ENCODE results near the gene RTN4IP1.

The RTN4IP1 gene

GRCh38 chr6:106540907-106541306, 88.4 kb downstream of the RTN4IP1 start:
- DNase-seq: no peak

DNA sequence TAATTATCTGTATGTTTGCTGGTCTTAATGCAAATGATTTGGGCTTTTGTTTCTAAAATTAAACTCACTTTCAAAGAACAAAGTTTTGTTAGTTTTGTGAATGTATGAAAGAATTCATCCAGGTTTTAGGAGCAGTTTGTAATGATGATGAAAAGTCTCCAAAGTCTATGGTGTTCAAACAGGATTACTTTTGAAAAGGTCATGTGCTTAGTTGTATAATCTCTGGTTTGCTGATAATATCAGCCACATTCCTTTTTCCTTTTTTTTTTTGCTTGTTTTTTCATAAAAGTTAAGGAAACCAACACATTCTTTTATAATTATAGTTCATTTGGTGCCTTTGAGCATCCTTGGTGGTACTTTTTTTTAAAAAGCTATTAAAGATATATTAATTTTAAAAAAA, 88.9 kb downstream of the RTN4IP1 start:
- DNase-seq: no peak

- DNase-seq: no peak
These were observed 89.4 kb downstream of the RTN4IP1 start for GRCh38 chr6:106539936-106540335.

GRCh38 chr6:106538145-106538544, 91.2 kb downstream of the RTN4IP1 start:
- no peak for DNase-seq

DNA sequence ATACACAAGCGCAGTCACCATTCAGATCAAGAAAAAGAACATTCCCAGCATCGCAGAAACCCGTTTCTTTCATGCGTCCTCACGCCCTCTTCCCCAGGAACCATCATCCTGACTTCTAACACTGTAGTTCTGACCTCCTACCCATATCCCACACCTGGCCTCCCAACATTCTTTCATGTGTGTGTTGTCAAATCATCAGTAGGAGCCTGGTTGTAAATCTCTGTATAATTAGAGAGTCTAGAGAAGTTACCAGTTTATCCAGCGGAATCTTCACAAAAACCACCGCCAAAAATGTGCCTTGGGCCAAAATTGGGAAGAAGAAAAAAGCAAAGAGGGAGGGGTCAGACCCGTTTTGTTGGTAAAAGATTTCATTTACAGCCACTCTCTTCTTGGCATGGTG, 91.6 kb downstream of the RTN4IP1 start:
- DNase-seq: no peak

GRCh38 chr6:106536851-106537250, 92.4 kb downstream of the RTN4IP1 start:
- DNase-seq: no peak

DNA sequence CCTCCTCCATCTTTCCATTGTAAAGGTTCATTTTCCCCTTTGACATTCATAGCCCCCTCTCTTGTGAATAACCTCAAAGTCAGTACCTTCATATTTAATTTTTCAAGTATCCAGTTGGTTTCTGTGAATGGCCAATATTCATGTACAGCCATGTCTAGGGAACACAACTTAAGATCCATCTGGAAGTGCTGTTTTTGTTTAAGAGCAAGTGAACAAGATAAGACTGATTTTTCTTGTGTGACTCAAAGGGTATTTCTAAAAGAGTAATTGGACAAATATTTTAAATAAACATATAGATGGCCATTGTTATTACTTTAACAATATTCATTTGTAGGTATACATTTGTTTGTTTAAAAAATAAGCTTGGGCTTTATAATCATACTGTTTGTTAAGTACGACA, 92.9 kb downstream of the RTN4IP1 start:
- DNase-seq: no peak

DNA sequence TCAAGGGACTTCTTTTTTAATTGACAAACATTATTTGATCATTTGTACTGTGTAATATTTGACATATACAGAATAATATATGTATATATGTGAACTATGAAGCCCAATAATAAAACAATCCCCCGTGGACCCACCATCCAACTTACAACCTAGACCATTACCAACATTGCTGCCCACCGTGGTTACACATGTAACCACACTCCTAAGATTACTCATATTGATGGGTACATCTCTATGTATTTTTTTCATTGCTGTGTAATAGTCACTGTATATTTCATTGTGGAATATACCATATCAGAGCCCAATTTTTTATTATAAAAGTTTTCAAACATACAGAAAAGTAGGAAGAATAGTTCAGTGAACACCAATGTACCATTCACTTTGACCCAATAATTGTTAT, 94.3 kb downstream of the RTN4IP1 start:
- no peak for DNase-seq

- DNase-seq: no peak
These were observed 94.7 kb downstream of the RTN4IP1 start for GRCh38 chr6:106534564-106534982.

GRCh38 chr6:106534004-106534403, 95.3 kb downstream of the RTN4IP1 start:
- DNase-seq: no peak

DNA sequence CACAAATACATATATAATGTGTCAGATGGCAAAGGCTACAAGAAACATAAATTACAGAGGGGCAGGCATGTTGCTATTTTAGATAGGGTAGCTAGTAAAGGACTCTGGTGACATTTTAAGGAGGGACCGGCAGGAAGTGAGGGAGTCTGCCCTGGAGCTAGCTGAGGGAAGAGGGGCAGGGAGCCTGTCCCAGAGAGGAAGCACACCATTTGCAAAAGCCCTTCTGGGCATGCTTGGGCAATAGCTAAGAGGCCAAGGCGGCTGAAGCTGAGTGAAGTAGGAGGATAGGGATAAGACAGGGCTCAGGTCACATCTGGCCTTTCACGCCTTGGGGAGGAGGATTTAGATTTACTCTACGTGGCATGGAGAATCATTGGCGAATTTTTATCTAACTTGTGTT, 96.2 kb downstream of the RTN4IP1 start:
- no peak for DNase-seq

DNA sequence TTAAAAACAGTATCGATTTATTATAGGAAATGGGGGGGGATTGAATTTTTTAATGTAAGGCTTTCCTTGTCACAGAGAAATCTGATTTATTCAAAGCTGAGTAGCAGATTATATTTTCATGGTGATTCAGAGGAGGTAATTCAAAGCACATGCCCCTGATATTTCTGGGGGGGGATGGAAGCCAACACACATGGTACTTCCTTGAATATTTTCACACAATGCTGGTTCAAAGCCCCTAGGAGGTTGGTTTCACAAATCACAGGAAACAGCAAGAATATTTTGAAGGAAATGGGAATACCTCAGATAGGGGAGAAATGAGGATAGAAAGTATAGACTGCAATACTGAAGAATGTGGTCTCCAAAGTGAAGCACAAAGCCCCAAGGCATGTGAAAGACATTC, 98.8 kb downstream of the RTN4IP1 start:
- DNase-seq: no peak

- no peak for DNase-seq
These were observed 99.3 kb downstream of the RTN4IP1 start for GRCh38 chr6:106530026-106530425.

DNA sequence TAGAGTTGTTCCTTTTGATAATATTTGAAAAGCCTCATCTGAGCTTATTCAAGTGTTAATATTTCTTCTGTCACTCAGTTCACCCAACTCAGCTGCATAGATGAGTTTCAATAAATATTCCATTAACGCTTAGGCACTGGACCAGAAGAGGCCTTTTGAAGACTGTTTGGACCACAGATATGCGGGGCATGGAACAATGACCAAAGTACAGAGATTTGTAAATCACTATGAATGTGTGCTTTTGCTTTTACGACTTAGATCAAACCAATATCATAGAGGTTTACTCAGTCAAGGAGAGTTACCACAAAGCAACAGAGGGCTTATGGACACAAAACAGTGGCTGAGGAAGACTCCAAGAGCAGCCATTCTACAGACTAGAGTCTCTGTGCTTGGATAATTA, 99.9 kb downstream of the RTN4IP1 start:
- DNase-seq: no peak

DNA sequence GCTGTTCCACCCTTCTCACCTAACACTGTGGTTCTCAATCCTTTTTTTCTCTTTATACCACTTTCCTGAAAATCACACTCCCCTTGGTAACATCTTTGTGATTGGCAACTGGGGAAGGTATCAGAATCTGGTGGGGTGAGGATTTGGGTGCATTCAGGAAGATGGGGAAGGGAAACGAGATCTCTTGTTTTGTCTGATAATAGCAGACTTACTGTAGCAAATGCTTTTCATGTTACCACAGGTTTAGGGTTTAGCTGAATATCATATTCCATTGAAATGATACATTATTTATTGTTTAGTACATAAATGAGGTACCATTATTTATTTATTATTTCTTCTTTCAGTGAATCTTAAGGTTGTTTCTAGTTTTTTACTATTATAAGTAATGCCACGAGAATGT, 100.8 kb downstream of the RTN4IP1 start:
- DNase-seq: no peak

DNA sequence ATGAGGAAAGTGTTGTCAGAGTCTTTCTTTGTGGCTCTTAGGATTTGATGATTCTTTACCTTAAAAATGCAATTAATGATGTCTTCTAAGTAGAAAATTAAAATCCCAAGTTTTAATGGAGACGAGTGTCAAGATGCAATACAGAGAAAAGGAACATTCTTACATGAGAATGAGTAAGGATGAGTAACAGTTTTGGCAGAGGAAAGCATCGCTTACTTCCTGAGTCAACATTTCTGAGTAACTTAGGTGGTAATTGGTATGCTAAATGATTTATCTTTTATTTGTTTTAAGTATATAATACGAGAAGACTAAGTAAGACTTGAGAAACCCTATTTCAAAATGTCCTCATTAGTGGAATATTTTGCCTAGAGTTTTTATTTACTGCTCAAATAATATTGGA, 101.3 kb downstream of the RTN4IP1 start:
- no peak for DNase-seq

- no peak for DNase-seq
These were observed 102.2 kb downstream of the RTN4IP1 start for GRCh38 chr6:106527117-106527516.

GRCh38 chr6:106525882-106526275, 103.4 kb downstream of the RTN4IP1 start:
- DNase-seq: no peak

- DNase-seq: no peak
These were observed 104.0 kb downstream of the RTN4IP1 start for GRCh38 chr6:106525107-106525881.

- no peak for DNase-seq
These were observed 106.6 kb downstream of the RTN4IP1 start for GRCh38 chr6:106522562-106523250.

Measured in NCI-H1417 treated with DMSO at 0.1 percent for 48 hours (cell line).